IMR-90 (cell line): ENCODE measurements around the gene ANKRD6. TPM values are rescaled to one million over a fixed set of nuclear protein-coding genes. Genes with fewer than 3 reads are reported as not detected.

Experiments used
- ATAC-seq: fragments of 200-7000 bp; cut with Tn5 transposase; 2 replicates; pipeline ENCODE4 v1.9.1; 2020; ENCODE audit warnings: low read depth, mild to moderate bottlenecking, moderate library complexity
- BruUV-seq: library from RNA; stranded (reverse); fragments of 400-500 nt; replicated peaks from 2 replicates; lab custom pipeline; 2021; lab: Mats Ljungman, UMichigan
- CTCF ChIA-PET: fragments of 300-600 bp; formaldehyde crosslinking; extraction: SDS; loops from one replicate; lab custom pipeline; 2021; ENCODE audit warnings: antibody characterized with exemption; lab: Yijun Ruan, JAX
- POLR2A ChIA-PET: fragments of 300-600 bp; sonication (Branson Sonifier 250); formaldehyde crosslinking; loops from one replicate; lab custom pipeline; 2022; ENCODE audit warnings: antibody characterized with exemption; ENCODE audit not compliant: unreplicated experiment; lab: Charles Lee
- DNase-seq: peaks from one replicate; pipeline ENCODE4 v3.0.0; 2013
- H2AFZ ChIP-seq: replicated peaks from 2 replicates; pipeline ENCODE3; 2013; ENCODE audit warnings: low read length, mild to moderate bottlenecking; ENCODE audit not compliant: poor library complexity
- H2AK5ac ChIP-seq: 2 replicates; pipeline ENCODE4 v1.6.1; 2013; ENCODE audit warnings: low read depth, low read length, inconsistent platforms
- H2AK9ac ChIP-seq: replicated peaks from 2 replicates; pipeline ENCODE3; 2013; ENCODE audit warnings: mild to moderate bottlenecking, low read depth, low read length, moderate library complexity; ENCODE audit not compliant: poor library complexity
- H2BK120ac ChIP-seq: 2 replicates; pipeline ENCODE4 v1.6.1; 2013; ENCODE audit warnings: low read depth, low read length, inconsistent platforms
- H2BK15ac ChIP-seq: 3 replicates; pipeline ENCODE4 v1.6.1; 2013; ENCODE audit warnings: low read depth, low read length, inconsistent platforms
- H2BK20ac ChIP-seq: 2 replicates; pipeline ENCODE4 v1.6.1; 2013; ENCODE audit warnings: low read depth, mild to moderate bottlenecking, inconsistent platforms, low read length, moderate library complexity
- H2BK5ac ChIP-seq: 2 replicates; pipeline ENCODE4 v1.6.1; 2013; ENCODE audit warnings: mild to moderate bottlenecking, low read depth, low read length, inconsistent platforms; ENCODE audit not compliant: poor library complexity, severe bottlenecking
- H3K14ac ChIP-seq: replicated peaks from 2 replicates; pipeline ENCODE4 v1.6.1; 2013; ENCODE audit warnings: low read depth, low read length, inconsistent platforms
- H3K18ac ChIP-seq: 2 replicates; pipeline ENCODE4 v1.6.1; 2013; ENCODE audit warnings: low read depth, low read length, control low read depth
- H3K23ac ChIP-seq: 2 replicates; pipeline ENCODE4 v1.6.1; 2013; ENCODE audit warnings: low read depth, low read length, inconsistent platforms
- H3K27ac ChIP-seq: 2 replicates; pipeline ENCODE4 v1.5.1; 2013; ENCODE audit warnings: mild to moderate bottlenecking, control low read depth, low read length; ENCODE audit not compliant: insufficient read depth
- H3K27me3 ChIP-seq: 2 replicates; pipeline ENCODE4 v1.6.1; 2013; ENCODE audit warnings: low read length; ENCODE audit not compliant: control insufficient read depth, insufficient read depth
- H3K36me3 ChIP-seq: 2 replicates; pipeline ENCODE4 v1.6.1; 2013; ENCODE audit warnings: low read length, mixed read lengths; ENCODE audit not compliant: control insufficient read depth, insufficient read depth
- H3K4ac ChIP-seq: 2 replicates; pipeline ENCODE4 v1.6.1; 2013; ENCODE audit warnings: low read depth, low read length, inconsistent platforms
- H3K4me1 ChIP-seq: 2 replicates; pipeline ENCODE4 v1.6.1; 2013; ENCODE audit warnings: low read length, mixed read lengths; ENCODE audit not compliant: control insufficient read depth, insufficient read depth
- H3K4me2 ChIP-seq: 2 replicates; pipeline ENCODE4 v1.6.1; 2013; ENCODE audit warnings: low read depth, mild to moderate bottlenecking, control low read depth, low read length, moderate library complexity
- H3K4me3 ChIP-seq: 2 replicates; pipeline ENCODE4 v1.5.1; 2013; ENCODE audit warnings: low read depth, mild to moderate bottlenecking, control low read depth, low read length, moderate library complexity; ENCODE audit not compliant: insufficient read depth
- H3K56ac ChIP-seq: 2 replicates; pipeline ENCODE4 v1.6.1; 2013; ENCODE audit warnings: low read length, inconsistent platforms; ENCODE audit not compliant: insufficient read depth; ENCODE audit errors: extremely low read depth
- H3K79me1 ChIP-seq, 2 experiments: 2 replicates each; pipeline ENCODE4 v1.6.1; 2013; ENCODE audit warnings: low read length in 2 of 2, inconsistent platforms in 1 of 2, low read depth in 1 of 2
- H3K9ac ChIP-seq: 2 replicates; pipeline ENCODE4 v1.6.1; 2013; ENCODE audit warnings: low read depth, low read length, control low read depth
- H3K9me1 ChIP-seq: 2 replicates; pipeline ENCODE4 v1.6.1; 2013; ENCODE audit warnings: low read length, inconsistent platforms; ENCODE audit not compliant: insufficient read depth
- H3K9me3 ChIP-seq: 2 replicates; pipeline ENCODE4 v1.6.1; 2013; ENCODE audit warnings: low read length; ENCODE audit not compliant: control insufficient read depth, insufficient read depth
- H4K20me1 ChIP-seq: 2 replicates; pipeline ENCODE4 v1.6.1; 2013; ENCODE audit warnings: low read length, inconsistent platforms; ENCODE audit not compliant: insufficient read depth
- H4K5ac ChIP-seq: 2 replicates; pipeline ENCODE4 v1.6.1; 2013; ENCODE audit warnings: mild to moderate bottlenecking, low read depth, low read length, control low read depth
- H4K8ac ChIP-seq, 2 experiments: 2 replicates each; pipeline ENCODE4 v1.6.1; 2013; ENCODE audit warnings: low read depth in 2 of 2, low read length in 2 of 2, control low read depth in 1 of 2, inconsistent platforms in 1 of 2
- H4K91ac ChIP-seq: 2 replicates; pipeline ENCODE4 v1.6.1; 2013; ENCODE audit warnings: low read depth, low read length, inconsistent platforms; ENCODE audit not compliant: insufficient read depth
- BHLHE40 ChIP-seq: fragments of 150-350 bp; IDR thresholded peaks from 2 replicates; pipeline ENCODE4 v1.6.1; 2016; ENCODE audit warnings: mild to moderate bottlenecking, low read depth, low read length
- CEBPB ChIP-seq: IDR thresholded peaks from 2 replicates; pipeline ENCODE4 v1.6.1; 2012; ENCODE audit warnings: low read depth, low read length, improper control_type of control experiment
- CHD1 ChIP-seq: IDR thresholded peaks from 2 replicates; pipeline ENCODE4 v1.6.1; 2012; ENCODE audit warnings: low read depth, low read length, improper control_type of control experiment
- FOS ChIP-seq: fragments of 150-350 bp; IDR thresholded peaks from 2 replicates; pipeline ENCODE4 v1.6.1; 2016; ENCODE audit warnings: low read depth, low read length
- MAFK ChIP-seq: IDR thresholded peaks from 2 replicates; pipeline ENCODE4 v1.6.1; 2012; ENCODE audit warnings: low read depth, low read length, improper control_type of control experiment
- MAZ ChIP-seq: IDR thresholded peaks from 2 replicates; pipeline ENCODE4 v1.6.1; 2012; ENCODE audit warnings: low read depth, mild to moderate bottlenecking, low read length, improper control_type of control experiment, moderate library complexity, borderline replicate concordance
- MXI1 ChIP-seq: IDR thresholded peaks from 2 replicates; pipeline ENCODE4 v1.6.1; 2012; ENCODE audit warnings: low read depth, mild to moderate bottlenecking, low read length, moderate library complexity, borderline replicate concordance
- NFE2L2 ChIP-seq: fragments of 150-350 bp; IDR thresholded peaks from 2 replicates; pipeline ENCODE4 v1.6.1; 2016; ENCODE audit warnings: low read depth, mild to moderate bottlenecking, low read length
- POLR2A ChIP-seq: IDR thresholded peaks from 2 replicates; pipeline ENCODE4 v1.6.1; 2012; ENCODE audit warnings: mild to moderate bottlenecking, low read depth, low read length
- RAD21 ChIP-seq: IDR thresholded peaks from 2 replicates; pipeline ENCODE4 v1.6.1; 2012; ENCODE audit warnings: low read length, improper control_type of control experiment
- RFX5 ChIP-seq: IDR thresholded peaks from 2 replicates; pipeline ENCODE4 v1.8.0; 2012; ENCODE audit warnings: low read depth, mild to moderate bottlenecking, low read length, moderate library complexity
- WGBS, 2 experiments: methylation state at CpG; one replicate each; pipeline versions ENCODE4 v1.1.5 to v1.1.7; 2013; ENCODE audit warnings: missing lambda C conversion rate in 2 of 2; ENCODE audit not compliant: insufficient read length in 1 of 2; ENCODE audit errors: extremely low coverage in 2 of 2; 5-methylcytosine and 5-hydroxymethylcytosine counted together
- dilution Hi-C: fragments of 300-500 bp; cut with HindIII; formaldehyde crosslinking; loops from one replicate; pipeline ENCODE4 v1.14.3; 2018; ENCODE audit warnings: low sequenced_read_pairs; ENCODE audit not compliant: unreplicated experiment
- in situ Hi-C: fragments of 300-500 bp; cut with MboI; formaldehyde crosslinking; loops from 3 replicates; pipeline ENCODE4 v1.14.3; 2019; ENCODE audit warnings: low sequenced_read_pairs, inconsistent platforms, mixed read lengths
- intact Hi-C: fragments of 100-400 bp; cut with micrococcal nuclease; formaldehyde crosslinking; loops from 2 replicates; pipeline ENCODE4 v1.10.0; 2022
- polyA plus RNA-seq, 3 experiments: library from polyadenylated mRNA; depleted of rRNA; stranded (reverse); fragments of >200 nt; gene quantifications; 2 replicates each; pipeline ENCODE4 v1.2.3, GENCODE V29; 2012; ENCODE audit warnings: low replicate concordance in 1 of 3
- total RNA-seq: library from RNA; depleted of rRNA; stranded (reverse); fragments of >200 nt; gene quantifications from 2 replicates; pipeline ENCODE4 v1.2.3, GENCODE V29; 2012
- TF ChIP-seq, protein P1 (sequence below): fragments of 150-350 bp; IDR thresholded peaks from 2 replicates; pipeline ENCODE4 v1.6.1; 2016; ENCODE audit warnings: low read depth, mild to moderate bottlenecking, low read length, moderate library complexity, borderline replicate concordance
- TF ChIP-seq, protein P2 (sequence below): fragments of 150-350 bp; IDR thresholded peaks from 2 replicates; pipeline ENCODE4 v1.6.1; 2017; ENCODE audit warnings: mild to moderate bottlenecking, antibody characterized with exemption, low read length, low read depth

ANKRD6 gene
- total and polyA plus RNA-seq, 2 of the 4 experiments (the other 2 are of a cell fraction), result 0.12 to 0.18 TPM

DNA sequence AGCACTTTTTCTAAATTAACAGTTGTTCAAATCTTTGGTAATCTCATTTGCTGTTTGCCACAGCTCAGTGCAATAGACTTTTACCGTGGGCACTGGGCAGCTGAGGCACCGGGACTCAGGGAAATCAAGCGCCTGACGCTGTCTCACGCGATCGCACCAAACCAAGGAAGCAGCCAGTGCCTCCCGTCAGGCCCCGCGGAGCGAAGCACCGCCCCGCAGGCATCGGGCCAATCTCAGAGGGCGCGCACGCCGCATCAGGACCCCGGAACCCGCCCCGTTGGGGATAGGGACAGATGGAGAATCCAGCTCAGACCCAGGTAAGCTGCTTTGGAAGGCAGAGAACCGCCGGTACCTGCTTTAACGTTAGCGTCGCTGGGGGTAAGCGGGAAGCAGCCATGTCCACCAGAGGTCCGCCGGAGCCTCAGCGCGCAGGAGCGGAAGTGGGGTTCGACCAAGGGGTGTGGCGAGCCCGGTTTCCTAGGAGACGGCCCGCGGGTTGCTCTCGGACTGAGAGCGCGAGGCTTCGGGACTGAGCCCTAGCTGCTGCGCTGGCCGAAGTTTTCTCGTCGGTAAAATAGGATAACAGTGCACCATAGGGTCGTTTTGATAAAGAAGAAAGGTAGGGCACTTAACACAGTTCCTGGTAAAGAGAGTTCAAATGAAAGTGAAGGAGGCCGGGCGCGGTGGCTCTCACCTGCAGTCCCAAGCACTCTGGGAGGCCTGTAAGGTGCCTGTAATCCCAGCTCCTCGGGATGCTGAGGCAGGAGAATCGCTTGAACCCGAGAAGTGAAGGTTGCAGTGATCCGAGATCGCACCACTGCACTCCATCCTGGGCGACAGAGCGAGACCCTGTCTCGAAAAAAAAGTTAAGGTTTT lies 205.6 kb downstream of the ANKRD6 start, which contains the start of gene LYRM2 (continued):
- TF ChIP-seq RFX5, result no peak
- TF ChIP-seq POLR2A, result peak; percentile 89
- no peak for TF ChIP-seq CEBPB
- TF ChIP-seq NFE2L2, result no peak

DNA sequence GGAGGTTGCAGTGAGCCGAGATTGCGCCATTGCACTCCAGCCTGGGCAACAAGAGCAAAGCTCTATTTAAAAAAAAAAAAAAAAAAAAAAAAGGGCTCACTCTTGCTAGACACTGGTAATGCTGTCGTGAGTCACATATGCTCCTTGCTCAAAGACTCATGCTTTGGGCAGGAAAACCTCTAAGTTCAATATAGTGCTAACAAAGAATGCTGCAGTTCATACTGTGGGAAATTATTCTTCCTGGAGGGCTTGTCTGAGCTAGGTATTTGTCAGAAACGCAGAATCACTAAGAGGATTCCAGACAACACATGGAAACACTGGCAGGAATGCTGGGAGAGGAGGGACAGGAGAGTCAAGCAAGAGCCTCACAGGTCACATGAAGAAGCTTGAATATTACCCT lies 207.9 kb downstream of the ANKRD6 start:
- H2BK15ac ChIP-seq, result no peak overlapping the region
- no peaks in the 10 kb centered on the region for H4K20me1 ChIP-seq
- H3K79me1 ChIP-seq, result peaks cover 10 to 16% of the 10 kb centered on the region in 2 experiments; a peak in 3 of 4 replicates
- ChIA-PET POLR2A (no interaction called here), CTCF (no interaction called here)
- no peak overlapping the region for H2AK5ac ChIP-seq
- no peak overlapping the region for H4K91ac ChIP-seq
- H2BK120ac ChIP-seq, result no peak overlapping the region
- no peak overlapping the region for H3K4me2 ChIP-seq
- no peak overlapping the region for H3K4ac ChIP-seq
- no CpG with 5 or more reads among the region's 4 CpGs for whole genome bisulfite sequencing, 2 experiments
- H4K8ac ChIP-seq, result no peak overlapping the region
- in situ Hi-C loops (no loop called here), intact Hi-C loops (no loop called here), dilution Hi-C loops (no loop called here)
- no peak overlapping the region for H2BK20ac ChIP-seq
- H3K9me3 ChIP-seq, result no peaks in the 10 kb centered on the region
- H3K4me1 ChIP-seq, result no peaks in the 10 kb centered on the region; the same call in 1 of the 2 replicates
- H2AFZ ChIP-seq, result no peak overlapping the region
- H4K5ac ChIP-seq, result no peak overlapping the region
- H3K4me3 ChIP-seq, result no peak overlapping the region
- H3K36me3 ChIP-seq, result peaks cover 7% of the 10 kb centered on the region
- H3K9ac ChIP-seq, result no peak overlapping the region
- H3K14ac ChIP-seq, result no peak overlapping the region
- H3K9me1 ChIP-seq, result no peaks in the 10 kb centered on the region; the same call in 1 of the 2 replicates
- ATAC-seq, result no peak
- H2BK5ac ChIP-seq, result no peak overlapping the region
- peak; percentile 78 for DNase-seq
- H3K27me3 ChIP-seq, result no peaks in the 10 kb centered on the region
- no peak overlapping the region for H3K27ac ChIP-seq
- no TSS peak for BruUV-seq
- no peak overlapping the region for H2AK9ac ChIP-seq
- H3K23ac ChIP-seq, result no peak overlapping the region
- no peak overlapping the region for H3K56ac ChIP-seq
- no peak overlapping the region for H3K18ac ChIP-seq
- TF ChIP-seq MAFK, result no peak
- no peak for TF ChIP-seq MAZ
- TF ChIP-seq CHD1, result no peak
- no peak for TF ChIP-seq MXI1
- TF ChIP-seq POLR2A, result no peak
- TF ChIP-seq, protein P1, sequence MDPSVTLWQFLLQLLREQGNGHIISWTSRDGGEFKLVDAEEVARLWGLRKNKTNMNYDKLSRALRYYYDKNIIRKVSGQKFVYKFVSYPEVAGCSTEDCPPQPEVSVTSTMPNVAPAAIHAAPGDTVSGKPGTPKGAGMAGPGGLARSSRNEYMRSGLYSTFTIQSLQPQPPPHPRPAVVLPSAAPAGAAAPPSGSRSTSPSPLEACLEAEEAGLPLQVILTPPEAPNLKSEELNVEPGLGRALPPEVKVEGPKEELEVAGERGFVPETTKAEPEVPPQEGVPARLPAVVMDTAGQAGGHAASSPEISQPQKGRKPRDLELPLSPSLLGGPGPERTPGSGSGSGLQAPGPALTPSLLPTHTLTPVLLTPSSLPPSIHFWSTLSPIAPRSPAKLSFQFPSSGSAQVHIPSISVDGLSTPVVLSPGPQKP, result no peak
- TF ChIP-seq, protein P2, sequence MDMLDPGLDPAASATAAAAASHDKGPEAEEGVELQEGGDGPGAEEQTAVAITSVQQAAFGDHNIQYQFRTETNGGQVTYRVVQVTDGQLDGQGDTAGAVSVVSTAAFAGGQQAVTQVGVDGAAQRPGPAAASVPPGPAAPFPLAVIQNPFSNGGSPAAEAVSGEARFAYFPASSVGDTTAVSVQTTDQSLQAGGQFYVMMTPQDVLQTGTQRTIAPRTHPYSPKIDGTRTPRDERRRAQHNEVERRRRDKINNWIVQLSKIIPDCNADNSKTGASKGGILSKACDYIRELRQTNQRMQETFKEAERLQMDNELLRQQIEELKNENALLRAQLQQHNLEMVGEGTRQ, result no peak
- no peak for TF ChIP-seq NFE2L2
- TF ChIP-seq RFX5, result no peak
- no peak for TF ChIP-seq FOS
- no peak for TF ChIP-seq RAD21
- TF ChIP-seq BHLHE40, result no peak
- no peak for TF ChIP-seq CEBPB
